DMS153 treated with DMSO at 0.1 percent for 48 hours (cell line): ENCODE data around the gene C5orf47.
A peak's percentile ranks its signal among the peaks of the same experiment; 100 is the strongest.

Experiments used
- DNase-seq: peaks from one replicate; lab custom pipeline; 2025; ENCODE audit not compliant: unreplicated experiment; lab: John Stamatoyannopoulos, UW

Gene C5orf47

DNA sequence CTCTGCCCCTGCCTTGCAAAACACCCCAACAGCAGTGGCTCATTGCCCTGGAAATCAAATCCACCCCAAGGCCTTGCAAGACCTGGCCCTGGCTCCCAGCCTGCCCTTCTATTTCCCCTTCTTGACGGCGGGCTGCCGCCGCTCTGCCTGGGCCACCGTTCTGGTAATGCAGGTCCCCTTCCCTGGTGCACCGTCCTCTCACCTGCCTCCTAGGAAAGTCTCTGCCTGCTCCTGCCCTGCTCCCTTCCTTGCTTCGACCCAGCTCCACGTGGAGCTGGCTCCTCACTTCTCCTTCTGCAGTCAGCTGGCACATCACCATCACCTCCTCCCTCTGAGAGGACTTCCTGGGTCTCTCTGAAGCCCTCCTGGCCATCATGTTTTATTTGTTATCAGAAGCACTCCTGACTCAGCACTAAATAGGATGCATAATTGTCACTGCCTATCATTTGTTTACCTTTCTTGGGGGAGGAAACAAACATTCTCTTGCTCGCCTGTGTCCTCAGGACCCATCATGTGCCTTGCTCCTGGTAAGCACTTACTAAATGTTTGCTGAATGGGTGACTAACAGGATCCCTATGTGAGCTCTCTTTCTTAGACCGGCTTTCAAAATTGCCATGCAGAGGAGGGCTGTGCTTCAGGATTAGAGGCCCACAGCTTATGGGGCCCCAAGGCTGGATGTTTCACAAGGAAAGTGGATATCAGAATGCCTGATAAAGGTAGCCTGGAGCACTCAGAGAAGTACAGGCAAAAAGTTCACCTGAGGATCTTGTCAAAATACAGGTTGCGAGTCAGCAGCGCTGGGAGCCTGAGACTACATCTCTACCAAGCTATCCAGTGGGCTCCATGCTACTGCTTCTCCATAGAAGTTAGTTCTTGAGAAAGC, 19.6 kb upstream of the C5orf47 start:
- DNase-seq: peak; percentile 5

DNA sequence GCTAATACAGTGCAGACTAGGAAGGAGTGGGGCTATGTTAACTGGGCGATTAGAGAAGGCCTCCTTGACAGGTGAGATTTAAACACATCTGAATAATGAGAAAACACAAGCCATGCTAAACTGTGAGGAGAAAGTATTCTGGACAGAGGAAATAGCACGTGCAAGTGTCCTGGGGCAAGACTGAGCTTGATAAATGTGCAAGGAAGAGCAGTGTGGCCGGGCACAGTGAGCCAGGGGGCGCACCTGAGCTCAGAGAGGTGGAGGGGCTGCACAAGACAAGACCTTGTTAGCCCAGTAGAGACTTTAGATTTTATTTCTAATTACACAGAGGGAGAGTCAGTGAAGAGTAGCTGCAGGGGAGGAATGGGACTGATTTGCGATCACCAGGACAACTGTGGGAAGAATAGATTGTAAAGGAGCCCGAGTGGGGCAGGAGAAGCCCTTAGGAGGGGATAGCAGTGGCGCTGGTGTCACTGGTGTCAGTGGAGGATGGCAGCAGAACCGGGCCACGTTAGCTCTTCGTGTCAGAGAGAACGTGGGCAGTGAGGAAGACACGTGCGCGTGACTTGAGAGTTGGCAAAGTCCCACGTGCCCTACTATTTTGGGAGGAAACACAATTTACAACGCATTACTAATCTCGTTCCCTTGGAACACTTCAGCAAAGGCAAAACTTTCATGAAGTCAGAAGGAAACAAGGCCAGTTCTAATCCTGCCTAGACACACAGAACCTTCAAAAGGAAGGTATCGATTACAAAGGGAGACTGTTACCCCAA, 17.9 kb upstream of the C5orf47 start:
- no peak for DNase-seq

DNA sequence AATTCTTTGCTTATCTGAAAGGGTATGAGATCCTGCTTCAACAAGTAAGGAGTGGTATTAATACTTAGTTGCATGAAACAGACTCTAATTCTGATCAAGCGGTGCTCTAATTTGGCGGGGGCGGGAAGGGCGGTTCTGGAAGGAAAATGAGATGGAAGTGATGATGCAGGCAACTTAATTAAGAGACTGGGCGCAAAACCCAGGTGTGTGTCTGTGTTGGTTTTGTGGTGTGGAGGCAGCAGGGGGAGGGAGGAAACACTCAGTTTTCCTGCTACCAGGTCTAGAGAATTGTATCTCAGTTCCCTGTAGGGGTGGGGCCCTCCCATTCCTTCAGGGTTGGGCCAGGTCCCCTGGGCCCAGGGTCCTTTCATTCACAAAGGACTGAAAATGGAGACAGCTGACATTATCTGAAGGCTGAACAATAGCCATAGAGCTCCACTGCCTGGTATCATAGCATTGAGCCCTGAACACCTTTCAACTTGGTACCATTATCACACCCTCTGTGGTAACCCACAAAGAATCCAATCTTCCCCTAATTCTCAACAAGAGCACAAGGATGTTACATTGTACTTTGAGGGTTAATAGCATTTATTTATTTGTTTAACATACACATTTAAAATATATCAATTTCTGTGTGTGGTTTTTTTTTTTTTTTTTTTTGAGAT, 17.2 kb upstream of the C5orf47 start:
- peak; percentile 5 for DNase-seq

DNA sequence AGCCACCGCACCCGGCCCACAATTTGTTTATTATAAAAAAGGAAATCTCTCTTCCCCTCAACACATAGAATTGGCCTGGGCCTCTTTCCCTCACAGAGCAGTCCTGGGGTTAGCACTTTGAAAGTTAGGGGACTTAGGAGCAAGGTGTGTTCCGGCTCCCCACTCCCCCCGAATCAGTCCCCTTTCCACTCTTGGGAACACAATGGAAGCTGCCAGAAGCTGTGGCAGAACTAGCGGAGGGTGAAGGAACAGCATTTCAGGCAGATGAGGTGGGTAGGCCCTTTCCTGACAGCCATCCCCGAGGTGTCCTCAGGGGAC, 16.4 kb upstream of the C5orf47 start:
- DNase-seq: no peak

DNA sequence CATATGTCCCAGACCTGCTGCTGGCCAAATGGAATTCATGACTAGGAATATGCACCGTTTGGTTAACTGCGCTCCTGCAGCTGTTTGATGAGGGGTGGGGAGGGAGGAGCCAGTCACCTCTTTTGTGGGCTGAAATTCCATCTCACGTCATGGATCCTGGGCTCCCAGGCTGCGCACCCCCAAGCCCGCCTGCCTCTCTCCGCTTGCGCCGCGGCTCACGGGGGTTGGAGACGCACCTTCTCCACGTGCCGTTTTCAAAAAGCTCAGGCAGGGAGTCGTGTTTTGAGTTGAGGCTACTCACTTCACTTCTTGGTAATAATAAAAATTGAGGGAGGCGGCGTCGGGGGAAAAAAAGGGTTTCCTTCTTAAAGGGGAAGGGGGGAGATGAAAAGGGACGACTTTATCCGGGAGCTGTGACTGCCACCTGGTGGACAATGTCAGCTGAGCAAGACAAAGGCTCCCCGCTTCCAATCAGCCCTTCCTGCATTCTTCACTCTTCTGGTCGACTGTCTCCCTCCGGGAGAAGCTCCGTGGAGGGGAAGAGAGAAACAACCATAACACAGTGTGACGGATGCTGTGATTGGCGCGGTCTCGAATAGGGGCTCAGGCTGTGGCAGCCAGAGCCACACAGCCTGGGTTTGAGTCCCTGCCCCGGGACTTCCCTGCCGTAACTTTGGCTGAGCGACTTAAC, 15.9 kb upstream of the C5orf47 start:
- peak; percentile 16 for DNase-seq

DNA sequence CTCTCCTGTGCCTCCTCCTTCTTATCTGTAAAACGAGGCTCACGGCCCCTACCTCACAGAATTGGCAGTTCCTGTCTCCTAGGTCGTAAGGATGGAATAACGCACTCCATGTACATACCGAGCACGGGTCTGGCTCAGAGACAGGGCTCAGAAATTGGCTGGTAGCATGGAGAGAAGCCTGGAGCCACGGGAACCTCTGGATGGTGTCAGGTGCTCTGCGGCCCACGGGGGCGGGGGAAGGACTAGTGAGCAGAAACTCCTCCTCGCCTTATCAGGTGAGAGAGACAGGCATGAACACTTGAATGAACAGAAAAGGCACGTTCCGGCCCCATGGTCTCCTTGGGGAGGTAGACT, 15.4 kb upstream of the C5orf47 start:
- DNase-seq: no peak

DNA sequence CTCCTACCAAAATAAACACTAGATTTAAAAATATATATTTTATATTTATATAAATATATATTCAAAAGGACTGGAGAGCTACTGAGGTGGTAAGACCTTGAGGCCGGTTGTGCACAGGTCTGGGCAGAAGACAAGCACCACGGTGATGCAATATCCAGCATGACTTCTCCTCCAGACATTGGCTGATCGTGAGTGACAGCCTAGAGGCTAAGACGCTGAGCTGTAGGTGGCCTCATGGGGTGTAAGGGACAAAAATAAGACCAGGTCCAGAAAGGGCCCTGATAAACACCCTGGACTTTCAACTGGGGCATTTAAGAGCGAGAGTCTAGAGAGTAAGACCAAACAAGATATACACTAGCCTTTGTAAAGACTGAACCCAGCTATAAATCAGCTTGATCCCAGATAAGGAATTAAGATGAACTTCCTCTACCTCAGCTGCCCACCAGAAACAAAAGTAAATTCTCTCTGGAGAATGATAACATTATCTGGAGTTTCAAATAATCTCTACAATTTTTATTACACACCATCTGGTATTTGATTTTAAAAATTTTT, 14.2 kb upstream of the C5orf47 start:
- DNase-seq: no peak

DNA sequence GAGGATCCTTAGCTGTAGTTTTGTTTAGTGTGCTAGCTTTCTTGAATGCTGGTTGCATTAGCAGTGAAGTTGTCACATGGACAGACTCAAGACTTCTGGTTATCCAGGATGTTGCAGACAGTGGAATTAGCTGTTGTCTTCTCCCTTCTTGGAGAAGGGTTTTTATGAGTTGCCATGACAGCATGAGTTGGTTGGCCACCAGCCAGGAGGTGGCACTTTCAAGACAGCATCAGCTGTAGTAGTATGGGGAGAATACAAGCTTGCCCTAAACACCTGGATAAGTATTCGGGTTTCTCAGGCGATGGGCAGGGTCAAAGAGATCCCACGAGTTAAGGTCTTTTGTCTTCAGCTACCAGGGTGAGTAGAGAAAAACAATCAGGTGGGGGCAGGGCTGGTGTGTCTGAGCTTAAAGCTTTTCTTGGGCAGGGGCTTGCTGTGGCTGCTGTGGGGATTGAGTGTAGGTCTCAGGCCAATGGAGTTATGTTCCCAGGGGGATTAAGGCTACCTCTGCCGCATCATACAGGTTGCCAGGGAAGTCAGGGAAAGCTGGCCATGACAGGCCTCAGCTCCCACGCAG, 7.7 kb upstream of the C5orf47 start:
- DNase-seq: no peak

DNA sequence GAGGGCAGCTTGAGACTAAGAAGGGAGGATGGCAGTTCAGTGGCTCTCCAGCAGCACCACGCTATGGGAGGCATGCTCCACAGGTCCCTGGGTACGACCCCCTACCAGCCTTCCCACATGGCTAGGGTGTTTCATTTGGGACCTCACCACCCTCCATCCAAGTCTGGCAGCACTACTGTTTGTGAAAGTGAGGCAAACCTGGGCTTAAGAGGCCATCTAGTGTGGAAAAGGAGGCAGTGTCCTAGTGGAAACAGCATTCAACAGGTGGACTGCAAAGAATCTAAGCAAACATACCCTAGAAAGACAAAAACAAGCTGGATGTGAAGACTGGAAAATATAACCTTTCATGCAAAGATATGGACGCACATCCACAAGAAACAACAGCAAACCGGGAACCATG, 4.8 kb upstream of the C5orf47 start:
- DNase-seq: no peak

DNA sequence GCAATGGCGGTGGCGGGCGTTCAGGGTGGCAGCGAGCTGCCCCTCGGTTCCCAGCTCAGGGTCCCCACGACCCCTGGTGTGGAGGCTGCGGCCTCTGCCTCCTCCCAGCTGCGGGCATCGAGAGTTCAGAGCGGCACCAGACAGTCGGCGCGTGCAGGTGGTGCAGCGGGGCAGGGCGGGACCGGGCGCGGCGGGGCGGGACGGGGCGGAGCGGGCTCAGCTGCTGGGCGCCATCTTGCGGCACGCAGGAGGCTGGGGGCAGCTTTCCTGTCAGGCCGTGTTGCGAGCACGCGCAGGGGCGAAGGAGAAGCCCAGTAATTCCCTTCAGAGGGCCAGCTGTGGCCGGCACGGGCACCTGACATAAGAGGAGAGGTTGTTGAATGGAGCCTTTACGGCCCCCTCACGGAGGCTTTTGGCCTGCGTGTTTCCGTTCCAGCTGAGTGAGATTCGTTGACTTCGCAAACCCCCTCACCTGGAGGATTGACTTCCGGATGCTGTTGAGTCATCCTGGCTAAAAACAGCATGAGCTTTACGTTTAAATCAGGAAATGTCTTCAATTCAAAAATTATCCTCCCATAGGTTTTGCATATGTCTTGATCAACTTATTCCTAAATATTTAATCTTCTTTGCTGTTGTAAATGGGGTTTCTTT, 587 bp downstream of the C5orf47 start:
- DNase-seq: no peak

DNA sequence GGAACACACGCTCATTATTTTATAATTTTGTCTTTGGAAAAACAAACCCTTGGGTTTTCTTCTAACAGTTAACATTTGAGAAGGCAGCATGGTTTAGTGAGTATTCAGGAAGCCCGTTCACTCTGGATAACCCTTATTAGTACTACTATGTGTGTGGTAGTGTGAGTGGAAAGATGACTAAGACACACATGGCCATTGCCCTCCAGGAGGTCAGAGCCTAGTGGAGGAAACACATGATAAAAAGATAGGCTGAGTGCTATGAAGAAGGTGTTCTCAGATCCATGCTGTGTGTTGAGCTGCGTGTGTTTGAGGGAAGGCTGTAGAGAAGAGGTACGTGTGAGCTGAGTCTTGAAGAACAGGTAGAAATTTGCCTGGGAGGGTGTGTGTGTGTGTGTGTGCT, 8.4 kb downstream of the C5orf47 start:
- no peak for DNase-seq

DNA sequence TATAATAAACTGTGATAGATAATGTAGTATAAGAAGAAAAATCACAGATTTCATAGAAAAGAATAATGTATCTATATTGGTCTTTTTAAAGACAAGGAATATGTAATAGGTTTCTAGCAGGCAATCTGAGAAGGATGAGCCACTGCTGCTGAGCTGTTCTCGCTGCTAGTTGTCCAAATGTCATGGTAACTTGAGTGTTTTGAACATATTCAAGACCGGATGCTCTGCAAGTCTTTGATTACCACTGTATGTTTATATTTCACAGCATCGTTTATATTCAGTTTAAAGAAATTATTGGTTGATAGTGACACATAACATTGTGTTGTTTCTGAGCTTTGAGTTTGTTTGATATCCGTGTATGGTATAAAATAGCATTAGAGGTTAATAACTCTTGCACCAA, 9.6 kb downstream of the C5orf47 start:
- no peak for DNase-seq

DNA sequence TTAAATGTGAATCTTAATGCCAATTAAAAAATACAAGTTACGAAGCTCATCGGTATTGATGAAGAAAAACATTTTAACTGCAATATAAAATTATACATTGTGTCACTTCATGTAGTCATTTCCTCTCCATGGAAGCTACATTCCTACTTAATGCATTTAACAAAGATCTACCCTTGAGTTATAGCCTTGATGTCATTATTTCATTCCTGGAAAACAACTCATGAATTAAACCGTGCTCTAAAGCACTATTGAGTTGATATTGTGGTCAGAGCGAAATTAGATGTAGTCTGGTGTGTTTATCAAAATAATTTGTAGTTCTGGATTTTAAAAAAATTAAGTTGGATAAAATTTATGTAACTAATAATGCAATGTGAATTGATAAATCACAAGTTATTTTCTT, 11.1 kb downstream of the C5orf47 start:
- DNase-seq: no peak

DNA sequence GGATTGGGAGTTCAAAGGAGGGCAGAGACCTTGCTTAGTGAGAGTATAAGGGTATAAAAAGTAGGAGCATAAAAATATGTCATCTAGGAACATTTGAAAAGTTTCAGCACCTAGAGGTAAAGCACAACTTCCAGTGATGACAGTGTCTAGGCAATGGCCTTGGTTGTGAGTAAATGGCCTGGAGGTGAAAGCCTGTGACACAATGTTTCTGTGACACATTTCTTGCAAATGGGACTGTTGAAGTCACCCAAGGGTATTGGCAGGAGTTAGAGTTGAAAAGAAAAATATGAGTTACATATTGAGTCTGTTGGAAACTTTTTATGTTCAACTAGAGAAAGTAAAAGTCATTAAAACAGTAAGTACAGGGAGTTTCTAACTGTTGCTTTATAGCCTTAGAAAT, 14.8 kb downstream of the C5orf47 start:
- DNase-seq: no peak

DNA sequence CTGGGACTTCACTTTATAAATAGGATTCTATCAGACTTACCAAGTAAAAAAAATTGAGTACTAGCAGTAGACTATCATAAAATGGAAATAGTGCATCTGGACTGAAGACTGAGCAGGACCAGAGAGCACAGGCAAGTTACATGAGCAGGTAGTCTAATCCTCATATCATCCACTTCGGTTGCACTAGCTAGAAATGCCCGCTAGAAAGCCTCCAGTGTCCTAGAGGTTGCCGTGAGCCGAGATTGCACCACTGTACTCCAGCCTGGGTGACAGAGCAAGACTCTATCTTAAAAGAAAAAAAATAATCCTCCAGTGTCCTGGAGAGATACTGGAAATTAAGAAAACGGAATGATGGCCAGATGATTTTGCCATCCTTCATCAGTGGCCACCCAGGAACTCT, 20.0 kb downstream of the C5orf47 start:
- DNase-seq: no peak

DNA sequence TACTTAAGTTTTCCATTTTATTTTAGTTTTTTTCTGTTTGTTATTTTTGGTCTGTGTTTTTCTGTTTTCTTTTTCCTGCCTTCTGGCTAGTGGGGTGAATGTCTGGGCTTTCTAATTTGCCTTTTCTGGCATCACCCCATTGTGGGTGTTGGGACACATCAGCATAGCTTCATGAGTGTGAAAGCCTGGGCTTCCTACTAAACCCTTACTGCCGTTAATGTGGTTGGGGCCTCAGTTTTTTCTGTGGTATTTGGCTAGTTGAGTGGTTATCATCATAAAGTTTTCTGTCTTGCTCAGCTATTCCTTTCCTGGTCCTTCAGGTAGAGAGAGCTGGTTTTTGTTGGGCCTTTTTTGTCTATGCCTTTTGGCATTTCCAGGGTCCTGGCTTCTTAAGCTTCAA, 21.4 kb downstream of the C5orf47 start:
- DNase-seq: no peak

DNA sequence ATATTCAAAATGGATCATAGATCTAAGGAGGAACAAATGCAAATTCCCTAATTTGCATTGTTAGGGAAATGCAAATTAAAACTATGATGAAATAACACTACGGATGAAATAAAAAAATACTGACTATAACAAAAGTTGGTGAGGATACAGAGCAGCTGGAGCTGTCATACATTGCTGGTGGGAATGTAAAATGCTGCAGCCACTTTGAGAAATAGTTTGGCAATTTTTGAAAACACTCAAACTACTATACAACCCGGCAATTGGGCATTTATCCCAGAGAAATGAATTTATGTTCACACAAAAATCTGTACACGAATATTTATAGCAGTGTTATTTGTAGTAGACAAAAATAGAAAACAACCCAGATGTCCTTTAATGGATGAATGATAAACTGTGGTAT, 22.5 kb downstream of the C5orf47 start:
- no peak for DNase-seq

DNA sequence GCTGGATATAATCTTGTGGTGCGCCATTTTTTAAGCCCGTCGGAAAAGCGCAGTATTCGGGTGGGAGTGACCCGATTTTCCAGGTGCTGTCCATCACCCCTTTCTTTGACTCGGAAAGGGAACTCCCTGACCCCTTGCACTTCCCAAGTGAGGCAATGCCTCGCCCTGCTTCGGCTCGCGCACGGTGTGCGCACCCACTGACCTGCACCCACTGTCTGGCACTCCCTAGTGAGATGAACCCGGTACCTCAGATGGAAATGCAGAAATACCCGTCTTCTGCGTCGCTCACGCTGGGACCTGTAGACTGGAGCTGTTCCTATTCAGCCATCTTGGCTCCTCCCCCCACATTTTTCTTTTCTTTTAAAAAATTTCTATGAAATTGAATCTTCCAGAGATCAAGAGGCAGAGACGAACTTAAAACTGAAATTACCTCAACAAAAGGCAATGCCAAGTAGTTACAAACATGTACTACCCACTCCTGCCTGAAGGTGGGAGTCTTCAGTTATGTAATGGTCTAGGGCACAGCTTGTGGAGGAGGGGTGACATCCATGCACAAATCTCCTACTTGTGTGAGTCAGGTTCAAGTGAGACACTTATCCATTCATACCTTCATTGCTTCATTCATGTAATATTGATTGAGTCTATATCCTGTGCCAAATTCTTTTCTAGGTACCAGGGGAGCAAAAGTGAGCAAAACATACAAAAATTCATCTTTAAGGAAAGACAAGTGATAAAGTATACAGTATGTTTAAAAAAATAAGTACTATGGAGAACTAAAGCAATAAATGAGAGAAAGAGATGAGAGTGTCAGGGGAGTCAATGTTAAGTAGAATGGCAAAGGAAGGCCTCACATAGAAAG, 31.3 kb downstream of the C5orf47 start:
- peak; percentile 49 for DNase-seq

DNA sequence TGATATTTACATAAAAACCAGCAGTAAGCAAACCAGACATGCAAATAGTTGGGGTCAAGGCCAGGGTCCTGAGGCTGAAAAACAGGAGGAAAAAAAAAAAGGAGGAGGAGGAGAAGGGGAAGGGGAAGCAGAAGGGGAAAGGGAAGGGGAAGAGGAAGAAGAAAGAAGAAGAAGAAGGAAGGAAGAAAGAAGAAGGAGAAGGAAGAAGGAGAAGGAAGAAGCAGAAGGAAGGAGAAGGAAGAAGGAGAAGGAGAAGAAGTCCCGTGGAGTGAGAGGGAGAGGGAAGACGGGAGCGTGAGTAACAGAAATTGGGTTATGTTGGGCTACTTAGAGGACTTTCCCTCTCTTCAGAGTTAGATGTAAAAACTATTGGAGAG, 31.9 kb downstream of the C5orf47 start:
- no peak for DNase-seq
